Measurements from ENCODE around the gene RFX8. TPM values are rescaled to one million over a fixed set of nuclear protein-coding genes. Genes with fewer than 3 reads are reported as not detected.

The RFX8 gene
- total and polyA plus RNA-seq, 2 donors (not counting 3 experiments of a cell fraction or from before 2014, with no cell fraction given), result 0.21 to 1.00 TPM

- Histone ChIP-seq H2AFZ (ENCODE audit: low read depth, low read length) (no peak overlapping the region), H3K79me2 (ENCODE audit: control insufficient read depth, insufficient read depth, low read length) (no peaks in the 10 kb centered on the region), H3K4me3 (replicated peaks in 1 of 3; ENCODE audit: insufficient read depth in 1 of 3, low read depth in 1 of 3, low read length in 3 of 3) (no peak overlapping the region), H3K4me2 (ENCODE audit: insufficient read depth, low read length) (no peak overlapping the region), H3K36me3 (ENCODE audit: control insufficient read depth in 2 of 2, extremely low read depth in 1 of 2, insufficient read depth in 2 of 2, low read length in 2 of 2) (no peaks in the 10 kb centered on the region), H3K4me1 (ENCODE audit: control insufficient read depth, extremely low read depth, insufficient read depth, low read length) (no peaks in the 10 kb centered on the region), H3K9me1 (replicated peaks; ENCODE audit: control insufficient read depth, extremely low read depth, insufficient read depth, low read length) (no peaks in the 10 kb centered on the region), H3K27me3 (ENCODE audit: control insufficient read depth in 2 of 2, insufficient read depth in 2 of 2, low read length in 2 of 2) (no peaks in the 10 kb centered on the region), H3K27ac (ENCODE audit: insufficient read depth, low read depth, low read length) (no peak overlapping the region), H3K9me3 (replicated peaks; ENCODE audit: control insufficient read depth, insufficient read depth, low read length) (no peaks in the 10 kb centered on the region), H3K9ac (replicated peaks; ENCODE audit: extremely low read depth, insufficient read depth, low read length) (no peak overlapping the region), H4K20me1 (replicated peaks; ENCODE audit: control insufficient read depth, extremely low read depth, insufficient read depth, low read length) (no peaks in the 10 kb centered on the region)
- FAIRE-seq (no peak), DNase-seq (ENCODE audit: low read depth, low spot score) (no peak)
- CTCF ChIA-PET, result no interaction called here
- TF ChIP-seq GATA2 (IDR thresholded peaks at IDR 0.05; ENCODE audit: insufficient read depth, insufficient read length, low read depth, low read length) (no peak), JUN (IDR thresholded peaks at IDR 0.05; ENCODE audit: borderline replicate concordance, insufficient read depth, insufficient read length, low read depth) (no peak), EZH2 (IDR thresholded peaks at IDR 0.05; ENCODE audit: borderline replicate concordance, low read depth, low read length, severe bottlenecking) (no peak), MAX (IDR thresholded peaks at IDR 0.05; ENCODE audit: insufficient read depth, insufficient read length) (no peak), FOS (IDR thresholded peaks at IDR 0.05; ENCODE audit: borderline replicate concordance, insufficient read depth, low read length) (no peak), POLR2A (IDR thresholded peaks at IDR 0.05; ENCODE audit: low read depth, low read length) (no peak), POLR2AphosphoS5 (IDR thresholded peaks at IDR 0.05; ENCODE audit: insufficient read depth, low read depth, low read length) (no peak), MYC (IDR thresholded peaks at IDR 0.05; ENCODE audit: low read depth, low read length) (no peak)
- TF ChIP-seq, protein P1, sequence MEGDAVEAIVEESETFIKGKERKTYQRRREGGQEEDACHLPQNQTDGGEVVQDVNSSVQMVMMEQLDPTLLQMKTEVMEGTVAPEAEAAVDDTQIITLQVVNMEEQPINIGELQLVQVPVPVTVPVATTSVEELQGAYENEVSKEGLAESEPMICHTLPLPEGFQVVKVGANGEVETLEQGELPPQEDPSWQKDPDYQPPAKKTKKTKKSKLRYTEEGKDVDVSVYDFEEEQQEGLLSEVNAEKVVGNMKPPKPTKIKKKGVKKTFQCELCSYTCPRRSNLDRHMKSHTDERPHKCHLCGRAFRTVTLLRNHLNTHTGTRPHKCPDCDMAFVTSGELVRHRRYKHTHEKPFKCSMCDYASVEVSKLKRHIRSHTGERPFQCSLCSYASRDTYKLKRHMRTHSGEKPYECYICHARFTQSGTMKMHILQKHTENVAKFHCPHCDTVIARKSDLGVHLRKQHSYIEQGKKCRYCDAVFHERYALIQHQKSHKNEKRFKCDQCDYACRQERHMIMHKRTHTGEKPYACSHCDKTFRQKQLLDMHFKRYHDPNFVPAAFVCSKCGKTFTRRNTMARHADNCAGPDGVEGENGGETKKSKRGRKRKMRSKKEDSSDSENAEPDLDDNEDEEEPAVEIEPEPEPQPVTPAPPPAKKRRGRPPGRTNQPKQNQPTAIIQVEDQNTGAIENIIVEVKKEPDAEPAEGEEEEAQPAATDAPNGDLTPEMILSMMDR (IDR thresholded peaks at IDR 0.05; ENCODE audit: extremely low read depth in 1 of 2, insufficient read depth in 1 of 2, low read depth in 1 of 2, low read length in 2 of 2), result no peak
- intact Hi-C loops (cut with micrococcal nuclease) (no loop called here), dilution Hi-C loops (cut with MboI; ENCODE audit: extremely low pct_ligation_motif_present, low sequenced_read_pairs) (no loop called here)
- no TSS peak for BruUV-seq (replicated peaks)
- POLR2A ChIA-PET, result no interaction called here
Measured at GRCh38 chr2:101427240-101427639, 47.7 kb downstream of the RFX8 start.

Data from endothelial cell of umbilical vein (primary cell).